ENCODE measurements around the gene ULK3.

GRCh38 chr15:74789741-74790079 lies 53.2 kb downstream of the ULK3 start:
- TF ChIP-seq, protein P1, sequence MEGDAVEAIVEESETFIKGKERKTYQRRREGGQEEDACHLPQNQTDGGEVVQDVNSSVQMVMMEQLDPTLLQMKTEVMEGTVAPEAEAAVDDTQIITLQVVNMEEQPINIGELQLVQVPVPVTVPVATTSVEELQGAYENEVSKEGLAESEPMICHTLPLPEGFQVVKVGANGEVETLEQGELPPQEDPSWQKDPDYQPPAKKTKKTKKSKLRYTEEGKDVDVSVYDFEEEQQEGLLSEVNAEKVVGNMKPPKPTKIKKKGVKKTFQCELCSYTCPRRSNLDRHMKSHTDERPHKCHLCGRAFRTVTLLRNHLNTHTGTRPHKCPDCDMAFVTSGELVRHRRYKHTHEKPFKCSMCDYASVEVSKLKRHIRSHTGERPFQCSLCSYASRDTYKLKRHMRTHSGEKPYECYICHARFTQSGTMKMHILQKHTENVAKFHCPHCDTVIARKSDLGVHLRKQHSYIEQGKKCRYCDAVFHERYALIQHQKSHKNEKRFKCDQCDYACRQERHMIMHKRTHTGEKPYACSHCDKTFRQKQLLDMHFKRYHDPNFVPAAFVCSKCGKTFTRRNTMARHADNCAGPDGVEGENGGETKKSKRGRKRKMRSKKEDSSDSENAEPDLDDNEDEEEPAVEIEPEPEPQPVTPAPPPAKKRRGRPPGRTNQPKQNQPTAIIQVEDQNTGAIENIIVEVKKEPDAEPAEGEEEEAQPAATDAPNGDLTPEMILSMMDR (IDR thresholded peaks at IDR 0.05; ENCODE audit: borderline replicate concordance, extremely low read depth, low read length, poor library complexity, severe bottlenecking), result no peak
- no peak for TF ChIP-seq EZH2 (IDR thresholded peaks at IDR 0.05; ENCODE audit: borderline replicate concordance, low read depth, low read length, severe bottlenecking)
